Activated CD4-positive, alpha-beta T cell treated with anti-CD3 and anti-CD28 coated beads, Interleukin-2, amount 50 U/mL, for 1 hour (primary cell): ENCODE data around the gene EPAS1.

Experiments
- DNase-seq: peaks from one replicate; pipeline ENCODE4 v3.0.0-alpha.2; 2020

EPAS1 gene

DNA sequence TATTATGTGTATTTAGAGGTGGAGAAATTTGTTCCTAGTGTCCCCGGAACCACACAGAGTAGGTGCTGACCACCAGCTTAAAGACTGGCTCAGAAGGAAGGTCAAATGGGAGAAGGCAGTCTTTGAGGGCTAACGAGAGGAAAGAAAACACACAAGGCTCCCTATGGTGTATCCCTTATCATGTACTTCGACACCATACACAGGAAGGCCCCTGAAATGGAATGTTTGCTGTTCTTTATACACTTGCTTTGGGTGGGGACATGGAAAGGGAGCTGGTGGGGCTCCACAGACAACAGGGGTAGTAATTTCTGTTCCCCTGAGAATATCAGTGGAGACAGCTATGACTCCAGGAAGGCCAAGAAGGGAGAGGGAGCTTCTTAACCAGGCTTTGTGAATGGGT, 6.0 kb downstream of the EPAS1 start:
- no peak for DNase-seq

DNA sequence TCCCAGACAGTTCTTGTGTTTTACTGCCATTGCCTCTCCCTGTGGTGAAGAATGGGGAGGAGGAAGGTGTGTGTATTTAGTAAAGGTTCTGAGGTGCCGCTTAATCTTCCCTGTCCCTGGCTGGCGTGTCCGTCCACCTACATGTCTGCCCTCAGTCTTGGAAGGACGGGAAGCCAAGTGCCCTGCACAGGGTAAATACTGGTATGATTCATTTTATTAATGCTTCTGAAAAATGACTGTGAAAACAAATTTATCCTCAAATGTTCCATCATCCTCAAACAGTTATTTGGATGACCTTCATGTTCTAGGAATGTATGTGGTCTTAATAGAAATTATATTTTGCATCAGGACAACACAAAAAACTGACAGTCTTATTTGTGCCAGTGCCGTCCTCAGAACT, 6.6 kb downstream of the EPAS1 start:
- no peak for DNase-seq

DNA sequence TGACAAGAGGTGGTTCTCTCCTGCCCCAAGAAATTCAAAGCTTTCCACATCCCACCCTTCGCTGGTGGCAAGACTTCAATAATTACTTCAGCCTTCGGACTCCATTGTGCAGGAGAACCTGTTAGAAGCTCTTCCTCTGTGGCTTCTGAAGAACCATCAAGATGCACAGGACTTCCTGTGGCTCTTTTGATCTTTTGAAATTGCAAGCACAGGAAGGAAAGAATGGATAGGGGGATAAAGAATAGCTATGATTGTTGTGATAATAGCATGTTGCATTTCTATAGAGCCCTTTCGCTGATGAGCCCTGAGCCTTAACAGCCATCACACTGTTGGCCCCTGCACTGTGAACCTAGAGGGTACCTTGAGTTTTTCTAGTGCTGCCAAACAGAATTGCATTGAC, 7.4 kb downstream of the EPAS1 start:
- no peak for DNase-seq

DNA sequence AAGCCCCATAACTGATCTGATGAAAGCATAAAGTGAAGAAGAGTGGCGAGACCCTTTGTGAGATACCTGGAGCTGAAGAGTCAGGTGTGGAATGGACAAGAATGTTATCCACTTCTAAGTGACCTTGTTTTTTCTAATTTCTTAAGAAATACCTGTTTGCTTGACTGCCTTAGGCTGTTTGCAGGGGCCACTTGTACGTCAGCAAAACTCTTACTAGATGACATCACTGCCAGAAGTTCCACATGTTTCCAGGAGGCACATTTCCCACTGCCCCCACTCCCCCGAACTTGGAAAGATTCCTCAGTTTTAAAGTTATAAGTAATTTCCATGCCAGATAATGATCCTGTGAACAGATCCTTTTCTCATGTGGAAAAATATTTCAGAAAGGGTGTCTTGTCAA, 8.0 kb downstream of the EPAS1 start:
- no peak for DNase-seq

DNA sequence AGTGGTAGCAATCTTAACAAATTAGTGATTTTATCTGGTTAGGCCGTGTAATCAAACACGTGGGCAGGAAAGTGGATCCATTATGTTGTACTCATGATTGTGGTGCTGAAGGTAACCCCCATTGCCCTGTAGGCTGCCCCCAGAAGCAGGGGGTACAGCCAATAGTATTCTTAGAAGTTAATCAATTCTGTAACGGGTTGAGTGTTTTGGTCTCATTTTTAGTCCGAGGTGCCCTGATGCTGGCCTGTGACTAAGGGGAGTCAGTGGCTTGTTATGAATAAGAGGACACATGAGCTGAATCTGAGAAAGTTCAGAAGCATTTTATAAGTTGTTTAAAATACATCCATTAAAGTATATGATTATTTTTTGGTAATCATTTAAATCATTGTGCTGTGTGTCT, 8.6 kb downstream of the EPAS1 start:
- no peak for DNase-seq

DNA sequence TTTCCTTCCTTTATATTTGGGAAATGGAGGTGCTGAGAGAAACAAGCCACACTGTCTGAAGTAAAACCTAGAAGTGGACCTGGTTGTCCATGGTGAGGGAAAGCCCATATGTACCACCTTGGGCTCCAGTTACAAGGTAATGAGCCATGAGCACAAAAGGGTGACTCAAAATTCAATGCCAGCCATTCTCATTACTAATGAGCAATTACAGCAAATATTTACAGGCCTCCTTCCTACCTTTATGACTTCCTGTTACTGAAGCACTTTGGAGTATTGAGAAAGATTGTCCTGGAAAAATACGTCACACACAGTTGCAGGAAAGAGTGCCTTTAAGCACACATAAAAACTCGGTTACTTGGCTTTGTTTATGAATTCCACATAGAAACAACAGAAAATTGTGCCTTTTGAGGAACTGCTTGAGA, 9.1 kb downstream of the EPAS1 start:
- no peak for DNase-seq

DNA sequence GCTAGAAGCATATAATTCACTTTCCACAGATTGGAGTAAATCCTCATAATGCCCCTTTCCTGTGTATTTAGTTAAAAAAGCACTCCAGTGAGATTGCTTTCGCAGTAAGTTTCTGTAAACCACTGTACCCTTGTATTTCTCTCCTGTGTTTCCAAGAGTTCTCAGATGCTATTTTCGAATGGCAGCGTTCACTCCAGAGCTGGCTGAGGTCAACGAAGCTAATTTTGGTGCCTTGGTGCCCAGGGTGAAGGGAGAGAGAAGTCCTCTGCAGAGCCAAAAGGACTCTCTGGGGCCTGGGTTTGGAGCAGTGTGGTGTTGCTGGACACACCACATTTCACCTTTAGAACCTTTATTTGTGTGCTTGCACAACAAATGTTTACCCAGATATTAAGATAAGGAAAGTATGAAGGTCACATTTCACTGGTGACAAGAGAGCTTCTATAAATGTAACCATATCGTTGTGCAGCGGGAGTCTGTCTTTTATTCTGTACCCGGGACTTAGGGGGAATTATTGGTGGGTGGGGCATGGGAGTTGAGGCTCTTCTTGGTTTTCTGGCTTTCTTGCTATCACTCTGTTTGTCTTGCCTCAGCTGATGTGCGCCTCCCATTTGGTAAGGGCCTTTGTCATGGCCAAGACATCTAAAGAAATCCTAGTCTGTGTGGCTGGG, 9.9 kb downstream of the EPAS1 start:
- DNase-seq: no peak

DNA sequence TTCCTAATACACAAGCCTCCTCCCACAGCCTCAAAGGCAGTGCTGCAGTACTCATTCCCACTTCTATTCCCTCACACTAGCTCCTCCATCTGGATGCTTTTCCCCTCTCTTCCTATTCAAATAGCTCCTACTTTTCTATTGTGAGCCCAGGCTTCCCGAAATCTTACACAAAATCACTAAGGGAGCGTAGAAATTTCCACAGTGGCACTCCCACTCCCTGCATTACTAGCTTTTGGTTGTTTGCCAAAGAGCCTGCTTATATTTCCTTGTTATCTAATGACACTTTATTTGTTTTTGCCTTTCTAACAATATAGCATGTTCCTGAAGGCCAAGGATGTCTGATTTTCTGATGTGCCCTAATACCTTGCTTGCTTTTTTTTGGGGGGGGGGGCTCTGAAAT, 10.9 kb downstream of the EPAS1 start:
- no peak for DNase-seq

DNA sequence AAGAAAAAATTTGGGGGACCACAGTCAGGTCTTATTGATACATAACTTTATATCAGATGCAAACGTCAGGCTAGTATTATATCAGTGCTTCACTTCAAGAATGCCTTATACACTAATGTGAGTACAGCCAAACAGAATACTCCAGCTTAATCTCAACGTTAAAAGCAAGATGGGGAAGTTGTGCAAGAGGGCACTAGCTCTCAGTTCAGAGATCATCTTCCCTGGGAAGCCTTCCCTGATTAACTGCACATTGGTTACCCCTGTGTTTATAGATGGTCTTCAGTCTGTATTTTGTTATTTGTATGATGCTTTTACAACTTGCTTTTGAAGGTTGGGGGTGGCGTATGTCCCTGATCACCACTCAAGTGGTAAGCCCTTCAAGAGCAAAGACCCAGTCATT, 11.4 kb downstream of the EPAS1 start:
- no peak for DNase-seq

DNA sequence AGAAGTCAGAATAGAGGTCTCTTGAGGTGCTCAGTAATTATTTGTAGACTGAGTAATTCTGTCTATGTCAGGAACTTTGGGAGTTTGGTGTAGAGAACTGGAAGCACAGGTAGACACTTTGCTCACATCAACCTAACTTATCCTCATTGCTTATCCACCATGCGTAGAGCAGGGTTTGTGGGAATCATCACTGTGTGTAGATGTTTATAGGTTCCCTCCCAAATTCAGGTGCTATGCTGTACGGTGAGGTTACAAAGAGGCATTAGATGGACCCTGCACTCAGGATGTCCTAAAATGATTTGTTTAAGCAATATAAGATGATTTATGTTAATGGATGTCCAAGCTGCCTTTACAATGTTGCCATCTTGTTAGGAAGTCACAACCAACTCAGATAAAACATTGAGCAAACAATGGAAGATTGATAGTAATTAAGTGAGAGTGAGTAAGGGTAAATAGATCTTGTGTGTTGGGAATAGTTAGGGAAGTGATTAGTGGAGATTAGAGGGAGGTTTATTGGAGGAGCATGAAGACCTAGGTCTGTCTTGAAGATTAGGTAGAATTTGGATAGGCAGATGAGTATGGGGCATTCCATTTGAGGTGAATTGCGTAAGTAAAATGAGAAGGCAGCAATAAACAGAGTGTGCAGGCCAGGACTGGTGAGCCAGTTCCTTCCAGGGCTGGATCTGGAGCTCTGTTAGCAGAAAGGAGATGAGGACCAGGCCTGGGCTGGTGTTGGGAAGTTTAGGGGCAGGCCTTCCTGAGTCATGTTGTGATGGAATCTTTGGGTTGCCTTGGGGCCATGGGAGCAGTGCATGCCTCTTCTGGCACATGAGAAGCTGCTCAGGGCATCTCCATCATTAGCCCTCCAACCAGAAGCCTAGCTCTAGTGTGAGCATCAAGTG, 12.1 kb downstream of the EPAS1 start:
- no peak for DNase-seq

DNA sequence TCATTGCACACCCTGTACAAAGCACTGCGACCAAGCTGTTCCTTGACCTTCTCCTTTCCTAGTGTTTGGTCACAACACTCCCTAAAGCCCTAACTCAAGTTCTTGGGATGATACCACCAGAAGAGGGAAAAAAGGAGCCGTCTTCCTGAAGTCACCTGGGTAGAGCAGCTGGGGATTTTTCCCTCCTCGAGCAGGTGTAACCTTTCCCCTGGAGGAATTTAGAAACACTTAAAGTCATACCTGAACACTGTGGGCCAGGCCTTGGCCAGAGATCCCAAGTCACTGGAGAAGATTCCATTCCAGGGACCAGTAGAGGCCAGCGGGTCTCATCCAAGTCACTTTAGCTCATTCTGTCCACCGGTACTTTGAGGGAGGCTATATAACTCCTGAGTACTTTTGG, 13.2 kb downstream of the EPAS1 start:
- DNase-seq: no peak

DNA sequence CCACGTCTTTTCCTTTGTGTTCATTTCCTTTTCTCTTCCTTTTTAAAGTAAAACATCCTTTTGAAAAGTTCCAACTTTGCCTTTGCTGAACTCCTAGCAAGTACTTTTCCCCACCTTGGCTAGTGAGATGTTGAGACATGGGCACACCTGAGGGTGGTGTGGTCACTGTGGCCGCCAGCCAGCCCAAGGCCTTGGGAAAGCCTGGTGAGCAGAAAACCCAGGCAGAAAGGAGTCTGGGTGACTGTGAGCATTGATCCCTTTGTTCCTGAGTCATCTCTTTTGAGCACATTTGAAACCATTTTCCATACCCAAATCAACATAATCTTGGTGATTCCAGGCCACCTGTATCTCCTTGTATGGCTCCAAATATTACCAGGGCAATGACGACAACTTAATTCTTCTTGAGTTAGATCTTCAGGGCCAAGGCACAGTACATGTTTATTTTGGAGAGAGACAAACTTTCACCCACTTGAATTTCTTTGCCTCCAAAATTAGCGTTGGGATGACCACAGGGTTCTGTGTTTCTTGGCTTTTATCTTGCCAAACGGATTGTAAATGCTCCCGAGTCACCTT, 14.5 kb downstream of the EPAS1 start:
- DNase-seq: no peak

DNA sequence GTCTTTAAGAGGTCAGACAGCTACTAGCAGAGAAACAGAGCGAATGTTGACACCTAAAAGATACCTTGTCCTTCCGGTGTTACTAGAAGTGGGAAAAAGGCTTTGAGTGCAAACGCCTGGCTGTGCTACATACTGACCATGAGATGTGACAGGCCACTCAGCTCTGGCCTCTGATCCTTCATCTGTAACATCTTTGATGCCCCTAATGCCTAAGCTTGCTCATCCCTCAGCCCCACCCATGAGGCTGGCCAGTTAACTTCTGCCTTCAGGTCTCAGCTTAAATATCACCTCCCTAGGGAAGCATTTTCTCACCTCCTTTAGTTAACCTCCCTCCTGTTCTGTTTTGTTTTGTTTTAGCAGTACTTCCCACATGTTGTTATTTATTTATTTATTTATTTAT, 15.9 kb downstream of the EPAS1 start:
- no peak for DNase-seq

DNA sequence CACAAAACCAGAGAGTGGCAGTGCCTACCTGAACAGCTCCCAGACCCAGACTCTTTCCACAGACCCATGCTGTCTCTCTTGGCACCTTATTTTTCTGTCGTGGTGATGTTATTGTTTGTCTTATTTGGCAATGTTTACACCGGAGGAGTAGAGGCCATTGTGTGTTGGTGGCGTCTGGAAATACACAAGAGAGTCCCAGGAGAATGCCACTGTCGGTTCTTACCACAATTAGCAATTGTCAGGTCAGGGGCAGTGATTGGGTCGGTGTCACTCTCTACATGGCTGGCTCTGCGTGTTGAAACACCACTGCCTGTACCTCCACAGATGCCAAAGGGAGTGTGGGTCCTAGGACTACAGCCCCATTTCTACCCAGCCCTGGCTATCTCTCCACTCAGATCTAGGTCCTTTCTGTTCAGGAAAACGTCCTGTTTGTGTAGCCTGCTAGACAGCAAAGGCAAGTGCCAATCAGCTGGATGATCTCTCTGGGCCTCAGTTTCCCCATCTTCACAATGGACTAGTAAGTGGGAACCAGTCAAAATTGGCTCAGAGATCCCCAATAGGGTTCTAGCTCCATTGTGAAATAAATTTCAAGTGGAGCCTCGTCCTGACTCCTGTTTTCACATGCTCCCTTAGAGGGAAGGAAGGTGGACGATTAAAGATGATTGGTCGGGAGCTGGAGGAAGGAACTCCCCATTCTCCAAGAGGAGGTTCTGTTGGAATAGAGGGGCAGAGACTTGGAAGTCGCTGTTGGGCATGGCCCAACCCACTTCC, 17.0 kb downstream of the EPAS1 start:
- DNase-seq: no peak

DNA sequence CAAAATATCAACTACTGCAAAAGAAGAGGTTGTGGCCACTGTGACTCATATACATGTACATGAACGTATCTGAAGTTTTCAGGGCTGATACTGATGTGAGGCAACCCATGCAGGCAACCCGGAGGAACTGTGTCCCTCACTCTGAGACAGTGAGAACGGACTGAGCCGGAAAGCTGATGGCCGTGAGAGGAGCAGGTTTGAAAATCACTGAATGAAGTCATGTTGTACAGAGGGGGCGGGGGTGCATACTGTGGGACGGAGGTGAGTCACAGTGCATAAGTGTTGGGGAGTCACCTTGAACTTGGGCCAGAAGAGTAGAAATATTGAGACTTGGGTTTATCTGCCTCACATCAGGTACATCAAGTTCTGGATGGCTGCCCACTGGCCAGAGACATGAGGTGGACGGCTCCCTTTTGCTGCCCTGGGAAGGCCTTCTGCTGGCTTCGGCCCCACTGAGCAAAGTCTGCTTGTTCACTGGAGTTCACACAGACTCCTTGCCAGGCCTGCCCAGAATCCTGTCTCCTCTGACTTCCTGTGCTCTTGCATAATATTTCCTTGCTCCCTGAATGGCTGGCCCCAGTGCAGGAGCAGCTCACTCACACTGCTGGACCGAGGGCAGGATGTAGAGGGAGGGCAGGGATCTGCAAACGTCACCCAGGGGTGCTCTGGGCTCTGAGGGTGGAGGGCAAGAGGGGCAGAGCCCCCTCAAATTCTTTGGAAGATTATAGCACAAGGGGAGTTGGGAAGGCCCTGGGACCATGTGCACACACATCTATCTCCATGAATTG, 18.1 kb downstream of the EPAS1 start:
- no peak for DNase-seq

DNA sequence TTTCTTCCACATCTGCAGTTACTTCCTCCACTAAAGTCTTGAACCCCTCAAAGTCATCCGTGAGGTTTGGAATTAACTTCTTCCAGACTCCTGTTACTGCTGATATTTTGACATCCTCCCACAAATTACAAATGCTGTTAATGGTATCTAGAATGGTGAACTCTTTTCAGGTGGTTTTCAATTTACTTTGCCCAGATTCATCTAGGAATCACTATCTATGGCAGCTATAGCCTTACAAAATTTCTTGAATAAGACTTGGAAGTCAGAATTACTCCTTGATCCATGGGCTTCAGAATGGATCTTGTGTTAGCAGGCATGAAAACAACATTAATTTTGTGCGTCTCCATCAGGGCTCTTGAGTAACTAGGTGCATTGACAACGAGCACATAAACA, 19.9 kb downstream of the EPAS1 start:
- DNase-seq: no peak

DNA sequence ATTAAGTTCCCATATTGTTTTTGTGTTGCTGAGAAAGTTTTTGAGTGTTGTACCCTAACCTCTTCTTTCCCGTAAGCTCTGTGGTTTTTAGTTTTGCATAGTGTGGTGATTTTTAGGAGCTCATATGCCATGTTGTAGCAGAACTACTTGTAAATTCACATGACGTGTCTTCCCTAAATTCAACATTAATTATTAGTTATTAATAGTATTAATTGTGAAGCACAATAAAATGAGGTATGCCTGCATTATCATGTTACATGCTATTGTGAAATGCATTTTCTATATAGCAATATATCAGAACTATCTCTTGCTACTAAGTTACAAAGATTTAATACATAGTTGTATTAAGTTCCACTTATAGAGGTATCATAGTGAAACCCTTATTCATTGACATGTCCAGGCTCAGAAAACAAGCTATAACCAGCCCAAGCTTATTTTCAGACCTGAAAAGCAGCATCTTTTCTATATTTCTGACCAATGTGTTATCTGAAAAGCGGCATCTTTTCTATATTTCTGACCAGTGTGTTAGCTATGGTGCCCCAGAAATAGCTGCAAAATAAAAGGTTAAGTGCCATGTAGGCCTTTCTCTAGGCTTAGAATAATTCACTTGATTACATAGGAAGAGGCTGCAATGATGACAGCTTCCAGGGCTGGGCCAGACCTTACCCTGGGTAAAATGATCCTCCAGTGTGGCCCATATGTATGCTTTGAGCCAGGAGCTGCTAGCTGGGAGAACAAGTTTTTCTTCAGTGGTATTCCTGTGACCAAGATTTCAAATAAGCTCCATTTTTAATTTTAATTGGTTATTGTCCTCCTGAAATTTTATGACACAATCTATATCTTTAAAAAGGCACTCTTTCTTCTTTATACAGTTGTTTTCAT, 21.6 kb downstream of the EPAS1 start:
- DNase-seq: no peak

DNA sequence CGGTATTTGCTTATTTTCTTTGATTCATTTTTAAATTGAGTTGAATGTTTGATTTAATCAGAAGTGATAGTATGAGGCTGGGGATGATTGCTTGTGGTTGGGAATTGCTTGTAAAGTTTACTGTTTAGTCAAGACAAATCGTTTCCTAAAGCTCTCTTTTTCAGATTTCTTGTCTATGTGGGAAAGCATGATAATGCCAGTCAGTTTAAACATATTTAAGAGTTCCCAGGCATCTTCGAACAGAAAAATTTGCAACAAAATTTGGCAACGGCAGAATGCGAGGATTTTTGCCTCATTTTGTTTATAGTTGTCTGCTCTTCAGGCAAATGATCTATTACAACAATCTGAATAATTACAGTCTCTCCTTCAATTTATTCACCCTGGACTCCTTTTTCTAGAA, 22.5 kb downstream of the EPAS1 start:
- no peak for DNase-seq

DNA sequence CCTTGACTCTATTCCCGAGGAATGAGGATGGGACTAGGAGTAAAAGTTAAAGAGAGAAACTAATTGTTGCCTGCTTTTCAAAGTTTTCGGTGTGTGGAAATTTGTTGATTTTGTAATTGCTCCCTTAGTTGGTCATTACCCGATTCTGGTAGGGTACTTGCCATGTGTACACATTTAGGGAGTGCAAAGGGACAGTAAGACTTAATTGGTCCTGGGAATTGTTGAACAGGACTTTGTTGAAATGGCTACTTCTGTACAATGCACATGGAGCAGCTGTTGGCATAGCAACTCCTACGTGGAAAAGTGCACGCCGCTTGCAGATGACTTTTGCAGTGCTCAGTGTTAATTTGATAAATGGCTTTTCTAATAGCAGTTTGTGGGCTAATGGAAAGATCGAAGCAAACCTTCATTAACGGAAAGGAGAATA, 22.9 kb downstream of the EPAS1 start:
- DNase-seq: no peak

DNA sequence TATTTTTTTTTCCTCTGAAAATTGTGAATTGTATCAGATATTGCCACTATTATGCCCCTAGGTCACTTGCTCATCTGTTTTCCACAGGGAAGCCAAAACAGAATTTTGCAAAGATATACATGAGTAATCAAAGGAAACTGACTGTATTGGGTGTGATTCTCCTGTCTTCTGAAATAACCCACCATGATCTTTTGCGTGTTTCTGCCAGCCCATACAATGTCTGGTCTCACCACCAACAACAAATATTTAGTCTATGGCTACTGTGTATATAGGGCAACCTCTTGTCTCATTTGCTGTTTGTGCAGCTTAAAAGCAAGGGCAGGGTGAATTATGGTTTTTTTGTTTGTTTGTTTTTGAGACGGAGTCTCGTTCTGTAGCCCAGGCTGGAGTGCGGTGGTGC, 26.5 kb downstream of the EPAS1 start:
- DNase-seq: no peak

DNA sequence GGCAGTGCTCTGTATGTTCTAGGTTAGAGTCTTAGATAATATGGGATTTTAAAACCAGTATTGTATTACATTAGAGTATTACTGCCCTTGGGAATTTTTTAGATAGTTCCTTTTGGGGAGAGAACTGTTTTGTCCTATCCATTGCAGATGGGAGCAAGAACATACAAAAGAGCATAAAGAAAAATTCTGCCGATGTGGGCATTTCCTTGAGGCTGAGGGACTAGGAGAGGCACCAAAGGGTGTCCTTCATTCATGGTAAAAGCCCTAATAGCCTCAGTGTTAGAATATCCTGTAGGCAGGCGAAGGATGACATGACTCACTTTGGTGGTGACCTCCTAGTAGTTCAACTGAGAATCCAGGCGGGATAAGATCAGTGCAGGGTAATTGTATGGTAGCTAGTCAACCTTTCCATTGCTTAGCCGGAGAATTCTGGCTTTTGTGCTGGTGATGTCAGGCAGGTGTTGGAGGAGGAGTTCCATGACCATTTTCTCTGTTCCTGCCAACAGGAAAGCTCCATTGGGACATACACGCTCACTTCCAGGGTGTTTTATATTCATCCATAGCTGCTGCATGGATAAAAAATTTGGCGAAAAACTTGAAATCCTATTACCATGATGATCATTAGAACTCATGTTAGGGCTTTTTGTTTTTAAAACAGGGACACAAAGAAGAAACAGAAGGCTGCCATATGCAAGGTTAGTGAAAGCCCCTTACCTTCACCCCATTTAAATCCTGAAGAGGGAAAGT, 28.1 kb downstream of the EPAS1 start:
- DNase-seq: no peak
